Trophoblast cell (in vitro differentiated cells and primary cell): Measurements from ENCODE around the gene TALDO1.
A peak's percentile ranks its signal among the peaks of the same experiment; 100 is the strongest.

ENCODE experiments used
- DNase-seq, 2 donors: peaks; one replicate each; pipeline ENCODE4 v3.0.0-alpha.2; 2016
- H2AFZ ChIP-seq: 2 replicates; pipeline ENCODE4 v1.6.1; 2013; ENCODE audit warnings: low read length, moderate library complexity, mild to moderate bottlenecking; ENCODE audit not compliant: insufficient read depth, poor library complexity
- H2AK5ac ChIP-seq: 2 replicates; pipeline ENCODE4 v1.6.1; 2013; ENCODE audit warnings: mild to moderate bottlenecking, low read length
- H2BK120ac ChIP-seq: 2 replicates; pipeline ENCODE4 v1.6.1; 2013; ENCODE audit warnings: low read length, mild to moderate bottlenecking, moderate library complexity; ENCODE audit not compliant: insufficient read depth, poor library complexity
- H2BK12ac ChIP-seq: 2 replicates; pipeline ENCODE4 v1.6.1; 2013; ENCODE audit warnings: mild to moderate bottlenecking, low read length, moderate library complexity
- H2BK5ac ChIP-seq: 2 replicates; pipeline ENCODE4 v1.6.1; 2013; ENCODE audit warnings: low read length, low read depth, moderate library complexity, mild to moderate bottlenecking; ENCODE audit not compliant: poor library complexity
- H3K14ac ChIP-seq: 2 replicates; pipeline ENCODE4 v1.6.1; 2013; ENCODE audit warnings: mild to moderate bottlenecking, low read length
- H3K18ac ChIP-seq: 2 replicates; pipeline ENCODE4 v1.6.1; 2013; ENCODE audit warnings: mild to moderate bottlenecking, low read length
- H3K23ac ChIP-seq: 2 replicates; pipeline ENCODE4 v1.6.1; 2013; ENCODE audit warnings: low read length
- H3K27ac ChIP-seq: 2 replicates; pipeline ENCODE4 v1.5.1; 2013; ENCODE audit warnings: low read depth, mild to moderate bottlenecking, inconsistent platforms, low read length, moderate library complexity
- H3K27me3 ChIP-seq: 2 replicates; pipeline ENCODE4 v1.6.1; 2013; ENCODE audit warnings: inconsistent platforms, mild to moderate bottlenecking, low read length, moderate library complexity; ENCODE audit not compliant: insufficient read depth
- H3K36me3 ChIP-seq, 2 experiments: 1 replicate in 1 of 2; 2 replicates in 1 of 2; pipeline ENCODE4 v1.6.1; 2013; ENCODE audit warnings: low read length in 2 of 2, mild to moderate bottlenecking in 2 of 2, moderate library complexity in 1 of 2; ENCODE audit not compliant: insufficient read depth in 2 of 2, control insufficient read depth in 1 of 2
- H3K4ac ChIP-seq: 2 replicates; pipeline ENCODE4 v1.6.1; 2013; ENCODE audit warnings: low read depth, mild to moderate bottlenecking, low read length, moderate library complexity
- H3K4me1 ChIP-seq, 2 experiments: 1 replicate in 1 of 2; 2 replicates in 1 of 2; pipeline ENCODE4 v1.6.1; 2013; ENCODE audit warnings: low read length in 2 of 2, mild to moderate bottlenecking in 2 of 2, moderate library complexity in 1 of 2; ENCODE audit not compliant: insufficient read depth in 2 of 2, control insufficient read depth in 1 of 2
- H3K4me2 ChIP-seq: 2 replicates; pipeline ENCODE4 v1.6.1; 2013; ENCODE audit warnings: inconsistent platforms, mild to moderate bottlenecking, low read length, moderate library complexity
- H3K4me3 ChIP-seq: 2 replicates; pipeline ENCODE4 v1.5.1; 2013; ENCODE audit warnings: mild to moderate bottlenecking, low read depth, low read length, inconsistent platforms
- H3K79me1 ChIP-seq: one replicate; pipeline ENCODE4 v1.6.1; 2013; ENCODE audit warnings: low read length
- H3K79me2 ChIP-seq: 2 replicates; pipeline ENCODE4 v1.6.1; 2013; ENCODE audit warnings: low read length, mild to moderate bottlenecking; ENCODE audit not compliant: control insufficient read depth, insufficient read depth, poor library complexity
- H3K9ac ChIP-seq: 2 replicates; pipeline ENCODE4 v1.6.1; 2013; ENCODE audit warnings: mild to moderate bottlenecking, low read length
- H3K9me3 ChIP-seq: 2 replicates; pipeline ENCODE4 v1.6.1; 2013; ENCODE audit warnings: low read depth, mild to moderate bottlenecking, control low read depth, inconsistent platforms, low read length; ENCODE audit not compliant: insufficient read depth
- H4K12ac ChIP-seq: 2 replicates; pipeline ENCODE4 v1.6.1; 2013; ENCODE audit warnings: low read depth, mild to moderate bottlenecking, low read length, moderate library complexity
- H4K8ac ChIP-seq: 2 replicates; pipeline ENCODE4 v1.6.1; 2013; ENCODE audit warnings: low read depth, mild to moderate bottlenecking, low read length, moderate library complexity
- H4K91ac ChIP-seq: one replicate; pipeline ENCODE4 v1.6.1; 2013; ENCODE audit warnings: low read depth, mild to moderate bottlenecking, low read length, moderate library complexity
- WGBS: extraction: QIAGEN DNeasy Blood & Tissue Kit; methylation state at CpG from one replicate; pipeline ENCODE4 v1.1.7; 2013; ENCODE audit warnings: missing lambda C conversion rate; ENCODE audit not compliant: insufficient read length, insufficient coverage; ENCODE audit errors: extremely low coverage; 5-methylcytosine and 5-hydroxymethylcytosine counted together

The TALDO1 gene

GRCh38 chr11:721247-721740 is 26.0 kb upstream of the TALDO1 start:
- Histone ChIP-seq H3K27me3 (no peaks in the 10 kb centered on the region), H3K4me1 (peaks cover 0 to 3% of the 10 kb centered on the region in 2 experiments), H2BK5ac (no peak overlapping the region), H4K8ac (no peak overlapping the region), H3K4me3 (no peak overlapping the region), H3K23ac (no peak overlapping the region), H4K12ac (no peak overlapping the region), H3K4ac (no peak overlapping the region), H3K36me3 (peaks cover 55 to 58% of the 10 kb centered on the region in 2 experiments), H3K79me2 (no peaks in the 10 kb centered on the region), H3K79me1 (no peaks in the 10 kb centered on the region), H3K9ac (no peak overlapping the region), H4K91ac (no peak overlapping the region), H3K9me3 (no peaks in the 10 kb centered on the region), H2AK5ac (no peak overlapping the region), H2BK12ac (no peak overlapping the region), H3K4me2 (no peak overlapping the region), H3K27ac (no peak overlapping the region), H2AFZ (no peak overlapping the region), H2BK120ac (no peak overlapping the region), H3K14ac (no peak overlapping the region), H3K18ac (no peak overlapping the region)
- no peak for DNase-seq
- no CpG with 5 or more reads among the region's 28 CpGs for WGBS

- H3K27ac ChIP-seq = no peak overlapping the region
- no CpG with 5 or more reads among the region's 33 CpGs for WGBS
- H3K79me2 ChIP-seq = no peaks in the 10 kb centered on the region
Measured at GRCh38 chr11:721741-722345, 25.4 kb upstream of the TALDO1 start.

GRCh38 chr11:722346-722811 is 24.9 kb upstream of the TALDO1 start:
- Histone ChIP-seq H2AK5ac (no peak overlapping the region), H3K23ac (no peak overlapping the region), H4K91ac (no peak overlapping the region), H3K9ac (no peak overlapping the region), H3K18ac (no peak overlapping the region), H2BK120ac (no peak overlapping the region), H3K4me3 (no peak overlapping the region), H3K79me1 (no peaks in the 10 kb centered on the region), H4K12ac (no peak overlapping the region), H3K79me2 (no peaks in the 10 kb centered on the region), H3K14ac (no peak overlapping the region), H3K4ac (no peak overlapping the region), H2AFZ (no peak overlapping the region), H2BK12ac (no peak overlapping the region), H3K36me3 (peaks cover 64 to 66% of the 10 kb centered on the region in 2 experiments), H3K27ac (no peak overlapping the region), H4K8ac (no peak overlapping the region), H3K9me3 (no peaks in the 10 kb centered on the region), H3K4me1 (peaks cover 0 to 3% of the 10 kb centered on the region in 2 experiments), H3K27me3 (no peaks in the 10 kb centered on the region), H3K4me2 (no peak overlapping the region), H2BK5ac (no peak overlapping the region)
- no peak for DNase-seq
- WGBS = no CpG with 5 or more reads among the region's 20 CpGs

More at GRCh38 chr11:721741-722345, 25.4 kb upstream of the TALDO1 start:
- no peak overlapping the region for H3K4me2 ChIP-seq
- H3K14ac ChIP-seq = no peak overlapping the region
- H3K36me3 ChIP-seq = peaks cover 61 to 62% of the 10 kb centered on the region in 2 experiments
- no peak overlapping the region for H3K9ac ChIP-seq
- DNase-seq = peak in 1 of 2 donors; percentile 20
- H3K23ac ChIP-seq = no peak overlapping the region
- no peak overlapping the region for H4K8ac ChIP-seq
- no peak overlapping the region for H3K18ac ChIP-seq
- no peaks in the 10 kb centered on the region for H3K79me1 ChIP-seq
- no peak overlapping the region for H2AFZ ChIP-seq
- peaks cover 0 to 3% of the 10 kb centered on the region in 2 experiments for H3K4me1 ChIP-seq
- no peak overlapping the region for H2BK12ac ChIP-seq
- no peak overlapping the region for H2BK5ac ChIP-seq
- H2AK5ac ChIP-seq = no peak overlapping the region
- H2BK120ac ChIP-seq = no peak overlapping the region
- H3K4me3 ChIP-seq = no peak overlapping the region
- no peaks in the 10 kb centered on the region for H3K27me3 ChIP-seq
- H4K91ac ChIP-seq = no peak overlapping the region
- no peak overlapping the region for H3K4ac ChIP-seq
- no peak overlapping the region for H4K12ac ChIP-seq
- H3K9me3 ChIP-seq = no peaks in the 10 kb centered on the region

- no peaks in the 10 kb centered on the region for H3K79me2 ChIP-seq
- H3K4me3 ChIP-seq = no peak overlapping the region
- peaks cover 65 to 66% of the 10 kb centered on the region in 2 experiments for H3K36me3 ChIP-seq
- H4K12ac ChIP-seq = no peak overlapping the region
- DNase-seq = peak in 1 of 2 donors; percentile 59
- H3K4me1 ChIP-seq = peaks cover 2 to 8% of the 10 kb centered on the region in 2 experiments
- H2BK5ac ChIP-seq = no peak overlapping the region
- no peak overlapping the region for H3K9ac ChIP-seq
- no peak overlapping the region for H2AFZ ChIP-seq
- H3K9me3 ChIP-seq = no peaks in the 10 kb centered on the region
- no peak overlapping the region for H3K4me2 ChIP-seq
- no peak overlapping the region for H4K8ac ChIP-seq
- no peak overlapping the region for H3K18ac ChIP-seq
- H2AK5ac ChIP-seq = no peak overlapping the region
- no peak overlapping the region for H4K91ac ChIP-seq
- no peak overlapping the region for H2BK120ac ChIP-seq
- H3K4ac ChIP-seq = no peak overlapping the region
- WGBS = no CpG with 5 or more reads among the region's 8 CpGs
- H3K27me3 ChIP-seq = no peaks in the 10 kb centered on the region
- no peaks in the 10 kb centered on the region for H3K79me1 ChIP-seq
- no peak overlapping the region for H3K14ac ChIP-seq
- H3K23ac ChIP-seq = no peak overlapping the region
- H2BK12ac ChIP-seq = no peak overlapping the region
- H3K27ac ChIP-seq = no peak overlapping the region
Measured at GRCh38 chr11:723120-723883, 24.0 kb upstream of the TALDO1 start.
